HEK293 (cell line): ENCODE results near the gene SLC39A3.
A peak's percentile ranks its signal among the peaks of the same experiment; 100 is the strongest.

Experiments
- CTCF ChIA-PET: fragments of 350-600 bp; formaldehyde crosslinking; extraction: SDS; loops from one replicate; lab custom pipeline; 2021; ENCODE audit warnings: antibody characterized with exemption; lab: Yijun Ruan, JAX
- POLR2A ChIA-PET: fragments of 300-600 bp; formaldehyde crosslinking; extraction: SDS; loops from one replicate; lab custom pipeline; 2020; ENCODE audit warnings: antibody characterized with exemption, inconsistent platforms; lab: Yijun Ruan, JAX
- H3K27ac ChIP-seq: fragments of 200-500 bp; sonication (Bioruptor generic); 2 replicates; pipeline ENCODE4 v1.5.1; 2014; ENCODE audit warnings: low read depth, low read length, control low read depth, inconsistent platforms; ENCODE audit errors: extremely low read depth
- H3K36me3 ChIP-seq, 2 experiments: fragments of 200-500 bp in 1 of 2; sonication (Bioruptor generic) in 1 of 2; 1 replicate in 1 of 2; 2 replicates in 1 of 2; pipeline ENCODE4 v1.5.1; 2014 to 2017; ENCODE audit warnings: inconsistent platforms in 2 of 2, low read length in 2 of 2; ENCODE audit not compliant: control insufficient read depth in 2 of 2, insufficient read depth in 1 of 2
- H3K4me1 ChIP-seq: fragments of 200-500 bp; sonication (Bioruptor generic); 2 replicates; pipeline ENCODE4 v1.5.1; 2014; ENCODE audit warnings: mild to moderate bottlenecking, low read length, inconsistent platforms; ENCODE audit not compliant: control insufficient read depth, insufficient read depth
- H3K4me3 ChIP-seq: 2 replicates; pipeline ENCODE4 v1.5.1; 2011; ENCODE audit warnings: low read depth, mild to moderate bottlenecking, control low read depth, low read length, moderate library complexity
- H3K9me3 ChIP-seq: fragments of 200-500 bp; sonication (Bioruptor generic); 2 replicates; pipeline ENCODE4 v1.5.1; 2014; ENCODE audit warnings: low read depth, low read length, inconsistent platforms; ENCODE audit not compliant: control insufficient read depth, insufficient read depth
- BCL11A ChIP-seq: fragments of 450-650 bp; formaldehyde crosslinking; IDR thresholded peaks from 2 replicates; pipeline ENCODE4 v1.5.1; 2016; ENCODE audit warnings: low read depth, missing biosample characterization, missing genetic modification characterization
- EGR2 ChIP-seq: fragments of 450-650 bp; formaldehyde crosslinking; IDR thresholded peaks from 2 replicates; pipeline ENCODE4 v1.5.1; 2016; ENCODE audit warnings: low read depth, missing biosample characterization, missing genetic modification characterization
- GLI4 ChIP-seq: fragments of 450-650 bp; formaldehyde crosslinking; IDR thresholded peaks from 2 replicates; pipeline ENCODE4 v1.5.1; 2016; ENCODE audit warnings: missing biosample characterization, missing genetic modification characterization
- HOXC10 ChIP-seq: sonication (generic); formaldehyde crosslinking; IDR thresholded peaks from 2 replicates; pipeline ENCODE4 v1.8.1; 2023; ENCODE audit warnings: mild to moderate bottlenecking, missing genetic modification reagents
- KLF16 ChIP-seq: fragments of 450-650 bp; formaldehyde crosslinking; IDR thresholded peaks from 2 replicates; pipeline ENCODE4 v1.5.1; 2017; ENCODE audit warnings: missing biosample characterization, missing genetic modification characterization
- SETDB1 ChIP-seq: IDR thresholded peaks from one replicate; pipeline ENCODE4 v1.6.1; 2017; ENCODE audit warnings: mild to moderate bottlenecking, low read length, moderate library complexity, mixed read lengths; ENCODE audit not compliant: insufficient read length
- YY1 ChIP-seq: fragments of 450-650 bp; formaldehyde crosslinking; IDR thresholded peaks from 2 replicates; pipeline ENCODE4 v1.5.1; 2018; ENCODE audit warnings: missing biosample characterization, missing genetic modification characterization
- ZBTB48 ChIP-seq: fragments of 450-650 bp; formaldehyde crosslinking; IDR thresholded peaks from 2 replicates; pipeline ENCODE4 v1.5.1; 2016; ENCODE audit warnings: missing biosample characterization, missing genetic modification characterization
- ZBTB8A ChIP-seq: fragments of 450-650 bp; formaldehyde crosslinking; IDR thresholded peaks from 2 replicates; pipeline ENCODE4 v1.5.1; 2016; ENCODE audit warnings: missing biosample characterization, missing genetic modification characterization
- ZFHX2 ChIP-seq: fragments of 450-650 bp; formaldehyde crosslinking; conservative IDR thresholded peaks from 2 replicates; pipeline ENCODE4 v1.5.1; 2016; ENCODE audit warnings: missing biosample characterization, missing genetic modification characterization
- ZFP69B ChIP-seq: fragments of 450-650 bp; formaldehyde crosslinking; IDR thresholded peaks from 2 replicates; pipeline ENCODE4 v1.5.1; 2016; ENCODE audit warnings: missing biosample characterization, missing genetic modification characterization
- ZIC2 ChIP-seq: fragments of 450-650 bp; formaldehyde crosslinking; IDR thresholded peaks from 2 replicates; pipeline ENCODE4 v1.5.1; 2016; ENCODE audit warnings: missing biosample characterization, missing genetic modification characterization
- ZNF10 ChIP-seq: fragments of 450-650 bp; formaldehyde crosslinking; IDR thresholded peaks from 2 replicates; pipeline ENCODE4 v1.5.1; 2017; ENCODE audit warnings: missing biosample characterization, missing genetic modification characterization
- ZNF16 ChIP-seq: fragments of 450-650 bp; formaldehyde crosslinking; IDR thresholded peaks from 2 replicates; pipeline ENCODE4 v1.5.1; 2016; ENCODE audit warnings: low read depth, missing biosample characterization, missing genetic modification characterization
- ZNF211 ChIP-seq: fragments of 450-650 bp; formaldehyde crosslinking; IDR thresholded peaks from 2 replicates; pipeline ENCODE4 v1.5.1; 2016; ENCODE audit warnings: low read depth, missing biosample characterization, missing genetic modification characterization
- ZNF266 ChIP-seq: fragments of 450-650 bp; formaldehyde crosslinking; IDR thresholded peaks from 2 replicates; pipeline ENCODE4 v1.5.1; 2016; ENCODE audit warnings: missing biosample characterization, missing genetic modification characterization, low read depth
- ZNF48 ChIP-seq: fragments of 450-650 bp; formaldehyde crosslinking; IDR thresholded peaks from 2 replicates; pipeline ENCODE4 v1.5.1; 2016; ENCODE audit warnings: missing biosample characterization, missing genetic modification characterization
- ZNF529 ChIP-seq: fragments of 450-650 bp; formaldehyde crosslinking; IDR thresholded peaks from 2 replicates; pipeline ENCODE4 v1.5.1; 2017; ENCODE audit warnings: missing genetic modification characterization, missing biosample characterization; ENCODE audit not compliant: insufficient replicate concordance
- ZNF747 ChIP-seq: fragments of 450-650 bp; formaldehyde crosslinking; IDR thresholded peaks from 2 replicates; pipeline ENCODE4 v1.5.1; 2016; ENCODE audit warnings: missing biosample characterization, missing genetic modification characterization
- ZNF76 ChIP-seq: fragments of 450-650 bp; formaldehyde crosslinking; IDR thresholded peaks from 2 replicates; pipeline ENCODE4; 2016; ENCODE audit warnings: low read depth, missing biosample characterization, missing genetic modification characterization, borderline replicate concordance
- ZNF785 ChIP-seq: fragments of 450-650 bp; formaldehyde crosslinking; IDR thresholded peaks from 2 replicates; pipeline ENCODE4 v1.5.1; 2016; ENCODE audit warnings: missing biosample characterization, missing genetic modification characterization
- ZNF843 ChIP-seq: fragments of 450-650 bp; formaldehyde crosslinking; IDR thresholded peaks from 2 replicates; pipeline ENCODE4 v1.5.1; 2016; ENCODE audit warnings: missing biosample characterization, missing genetic modification characterization
- ZSCAN30 ChIP-seq: fragments of 450-650 bp; IDR thresholded peaks from 2 replicates; pipeline ENCODE4 v1.5.1; 2018; ENCODE audit warnings: missing biosample characterization, mild to moderate bottlenecking, missing genetic modification characterization, moderate library complexity
- TF ChIP-seq, protein P1 (sequence below): fragments of 450-650 bp; formaldehyde crosslinking; IDR thresholded peaks from 2 replicates; pipeline ENCODE4 v1.5.1; 2016; ENCODE audit warnings: missing biosample characterization, missing genetic modification characterization
- TF ChIP-seq, protein P2 (sequence below): fragments of 450-650 bp; formaldehyde crosslinking; IDR thresholded peaks from 2 replicates; pipeline ENCODE4 v1.5.1; 2016; ENCODE audit warnings: missing biosample characterization, missing genetic modification characterization
- TF ChIP-seq, protein P3 (sequence below): fragments of 450-650 bp; formaldehyde crosslinking; IDR thresholded peaks from 2 replicates; pipeline ENCODE4 v1.5.1; 2016; ENCODE audit warnings: missing biosample characterization, missing genetic modification characterization

Gene SLC39A3

DNA sequence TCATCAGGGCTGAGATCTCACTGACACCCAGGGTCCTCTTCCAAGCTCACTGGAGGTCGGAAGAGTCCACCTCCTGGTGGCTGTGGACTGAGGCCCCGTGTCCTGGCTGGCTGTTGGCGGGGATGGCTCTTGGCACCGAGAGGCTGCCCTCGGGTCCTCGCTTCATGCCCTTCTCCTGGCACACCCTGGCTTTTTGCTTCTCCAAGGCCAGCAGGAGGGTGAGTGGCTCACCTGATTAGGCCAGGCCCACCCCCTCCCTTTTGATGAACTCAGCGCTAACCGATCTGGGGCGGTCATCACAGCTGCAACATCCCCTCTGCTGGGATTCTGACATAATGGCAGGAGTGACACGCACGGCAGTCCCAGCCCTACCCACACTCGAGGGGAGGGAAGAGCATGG is 4.4 kb downstream of the SLC39A3 start:
- no peaks in the 10 kb centered on the region for H3K4me1 ChIP-seq
- H3K27ac ChIP-seq: no peak overlapping the region
- H3K9me3 ChIP-seq: no peaks in the 10 kb centered on the region
- POLR2A ChIA-PET: interaction anchor here (0.8 kb wide), 1 partner anchor 50 kb away, joined by 3 read pairs; the partner anchor contains the start of gene THOP1
- TF ChIP-seq, protein P1, sequence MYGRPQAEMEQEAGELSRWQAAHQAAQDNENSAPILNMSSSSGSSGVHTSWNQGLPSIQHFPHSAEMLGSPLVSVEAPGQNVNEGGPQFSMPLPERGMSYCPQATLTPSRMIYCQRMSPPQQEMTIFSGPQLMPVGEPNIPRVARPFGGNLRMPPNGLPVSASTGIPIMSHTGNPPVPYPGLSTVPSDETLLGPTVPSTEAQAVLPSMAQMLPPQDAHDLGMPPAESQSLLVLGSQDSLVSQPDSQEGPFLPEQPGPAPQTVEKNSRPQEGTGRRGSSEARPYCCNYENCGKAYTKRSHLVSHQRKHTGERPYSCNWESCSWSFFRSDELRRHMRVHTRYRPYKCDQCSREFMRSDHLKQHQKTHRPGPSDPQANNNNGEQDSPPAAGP (tag by site-specific recombination): peak; percentile 92
- no peak for TF ChIP-seq ZNF529
- no peak for TF ChIP-seq KLF16 (tag by site-specific recombination)
- TF ChIP-seq ZNF843 (tag by site-specific recombination): no peak
- no peak for TF ChIP-seq ZNF48
- TF ChIP-seq ZNF16 (tag by site-specific recombination): no peak
- peak; percentile 99 for TF ChIP-seq ZNF10 (tag by site-specific recombination)
- TF ChIP-seq HOXC10 (CRISPR knock-in tag): no peak
- no peak for TF ChIP-seq ZNF211
- H3K36me3 ChIP-seq: peaks cover 0 to 51% of the 10 kb centered on the region in 2 experiments; a peak in 2 of 3 replicates
- CTCF ChIA-PET: interaction anchor here (1.4 kb wide), 1 partner anchor 14 kb away, joined by 6 read pairs; no protein-coding TSS in a partner anchor
- H3K4me3 ChIP-seq: no peak overlapping the region

DNA sequence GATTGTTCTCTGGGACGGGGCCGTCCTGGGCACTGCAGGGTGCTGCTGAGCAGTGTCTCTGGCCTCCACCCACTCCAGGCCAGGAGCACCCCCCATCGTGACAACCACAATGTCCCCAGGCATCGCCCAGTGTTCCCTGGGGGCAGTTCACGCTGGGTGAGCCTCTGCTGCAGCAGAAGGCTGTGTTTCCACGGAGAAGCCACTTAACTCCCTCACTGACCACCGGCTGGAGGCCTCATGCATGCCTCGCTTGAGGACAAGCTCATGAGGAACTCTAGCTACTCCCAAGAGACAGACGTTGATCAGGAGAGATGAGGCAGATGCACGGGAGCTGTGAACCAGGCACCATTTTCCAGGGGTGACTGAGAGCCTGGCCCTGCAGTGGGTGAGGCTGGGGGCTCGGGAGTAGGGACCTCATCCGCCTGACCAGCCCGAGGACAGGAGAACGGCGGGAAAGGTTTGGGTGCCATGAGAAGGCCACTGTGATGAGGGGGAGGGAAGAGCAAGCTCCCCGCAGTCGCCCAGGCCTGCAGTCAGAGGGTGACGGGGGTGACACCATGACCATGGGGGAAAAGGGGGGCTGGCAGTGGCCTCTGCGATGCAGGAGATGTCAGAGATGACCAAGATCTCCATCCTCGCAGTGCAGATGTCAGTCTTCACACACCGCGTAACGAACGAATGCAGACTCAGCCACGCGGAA is 5.1 kb downstream of the SLC39A3 start:
- Histone ChIP-seq H3K36me3 (peaks cover 0 to 51% of the 10 kb centered on the region in 2 experiments; a peak in 2 of 3 replicates), H3K9me3 (no peaks in the 10 kb centered on the region), H3K4me3 (no peak overlapping the region), H3K27ac (no peak overlapping the region), H3K4me1 (no peaks in the 10 kb centered on the region)
- POLR2A ChIA-PET: interaction anchor here (0.5 to 0.8 kb wide), 2 partner anchors 51 to 715 kb away, joined by 3 to 7 read pairs; partner anchors contain the start of gene THOP1
- TF ChIP-seq ZNF76 (tag by site-specific recombination): no peak
- TF ChIP-seq ZIC2: peak; percentile 93
- TF ChIP-seq KLF16 (tag by site-specific recombination): no peak
- CTCF ChIA-PET: interaction anchor here (1.4 kb wide), 1 partner anchor 15 kb away, joined by 6 read pairs; no protein-coding TSS in a partner anchor

DNA sequence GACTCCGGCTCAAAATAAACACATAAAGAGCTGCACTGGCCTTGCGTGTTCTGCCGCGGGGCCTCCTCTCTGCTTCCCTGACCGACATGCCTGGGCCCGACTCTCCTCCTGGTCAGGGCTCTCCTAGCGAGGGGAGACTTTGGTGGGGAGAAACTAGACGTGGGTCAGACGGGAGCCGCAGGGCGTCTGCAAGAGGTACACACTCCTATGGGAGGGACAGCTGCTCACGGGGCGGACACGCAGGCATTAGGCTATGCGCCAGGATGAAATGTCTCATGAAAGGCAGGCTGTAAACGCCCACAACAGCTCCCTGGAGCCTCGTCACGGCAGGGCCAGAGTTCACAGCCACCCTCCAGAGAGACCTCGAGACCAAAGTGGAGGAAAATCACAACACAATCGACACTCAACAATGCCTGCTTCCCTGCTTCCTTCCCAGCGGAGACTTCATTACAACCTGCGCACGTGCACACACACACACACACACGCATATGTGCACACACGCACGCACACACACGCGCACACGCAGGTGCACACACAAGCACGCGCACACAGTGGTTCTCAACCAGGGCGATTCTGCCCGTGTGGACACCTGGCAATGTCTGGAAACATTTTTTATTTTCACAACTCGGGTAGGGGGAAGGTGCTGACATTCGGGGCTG is 5.8 kb downstream of the SLC39A3 start:
- Histone ChIP-seq H3K4me1 (no peaks in the 10 kb centered on the region), H3K9me3 (no peaks in the 10 kb centered on the region), H3K36me3 (peaks cover 0 to 51% of the 10 kb centered on the region in 2 experiments; a peak in 2 of 3 replicates), H3K27ac (no peak overlapping the region; the same call in 1 of the 2 replicates), H3K4me3 (no peak overlapping the region)
- ChIA-PET POLR2A (interaction anchor here (0.5 to 0.6 kb wide), 2 partner anchors 33 to 714 kb away, joined by 6 to 7 read pairs; no protein-coding TSS in a partner anchor), CTCF (interaction anchor here (0.6 to 1.4 kb wide), 2 partner anchors 16 to 379 kb away, joined by 6 read pairs; no protein-coding TSS in a partner anchor)
- TF ChIP-seq ZSCAN30: no peak
- TF ChIP-seq, protein P2, sequence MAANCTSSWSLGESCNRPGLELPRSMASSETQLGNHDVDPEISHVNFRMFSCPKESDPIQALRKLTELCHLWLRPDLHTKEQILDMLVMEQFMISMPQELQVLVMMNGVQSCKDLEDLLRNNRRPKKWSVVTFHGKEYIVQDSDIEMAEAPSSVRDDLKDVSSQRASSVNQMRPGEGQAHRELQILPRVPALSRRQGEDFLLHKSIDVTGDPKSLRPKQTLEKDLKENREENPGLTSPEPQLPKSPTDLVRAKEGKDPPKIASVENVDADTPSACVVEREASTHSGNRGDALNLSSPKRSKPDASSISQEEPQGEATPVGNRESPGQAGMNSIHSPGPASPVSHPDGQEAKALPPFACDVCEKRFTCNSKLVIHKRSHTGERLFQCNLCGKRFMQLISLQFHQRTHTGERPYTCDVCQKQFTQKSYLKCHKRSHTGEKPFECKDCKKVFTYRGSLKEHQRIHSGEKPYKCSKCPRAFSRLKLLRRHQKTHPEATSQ (tag by site-specific recombination): 0 out of 2 replicates have a peak, but pooled peaks have one; percentile 16
- TF ChIP-seq SETDB1: no peak
- TF ChIP-seq BCL11A (tag by site-specific recombination): no peak
- no peak for TF ChIP-seq YY1 (tag by site-specific recombination)
- TF ChIP-seq GLI4 (tag by site-specific recombination): no peak
- TF ChIP-seq, protein P3, sequence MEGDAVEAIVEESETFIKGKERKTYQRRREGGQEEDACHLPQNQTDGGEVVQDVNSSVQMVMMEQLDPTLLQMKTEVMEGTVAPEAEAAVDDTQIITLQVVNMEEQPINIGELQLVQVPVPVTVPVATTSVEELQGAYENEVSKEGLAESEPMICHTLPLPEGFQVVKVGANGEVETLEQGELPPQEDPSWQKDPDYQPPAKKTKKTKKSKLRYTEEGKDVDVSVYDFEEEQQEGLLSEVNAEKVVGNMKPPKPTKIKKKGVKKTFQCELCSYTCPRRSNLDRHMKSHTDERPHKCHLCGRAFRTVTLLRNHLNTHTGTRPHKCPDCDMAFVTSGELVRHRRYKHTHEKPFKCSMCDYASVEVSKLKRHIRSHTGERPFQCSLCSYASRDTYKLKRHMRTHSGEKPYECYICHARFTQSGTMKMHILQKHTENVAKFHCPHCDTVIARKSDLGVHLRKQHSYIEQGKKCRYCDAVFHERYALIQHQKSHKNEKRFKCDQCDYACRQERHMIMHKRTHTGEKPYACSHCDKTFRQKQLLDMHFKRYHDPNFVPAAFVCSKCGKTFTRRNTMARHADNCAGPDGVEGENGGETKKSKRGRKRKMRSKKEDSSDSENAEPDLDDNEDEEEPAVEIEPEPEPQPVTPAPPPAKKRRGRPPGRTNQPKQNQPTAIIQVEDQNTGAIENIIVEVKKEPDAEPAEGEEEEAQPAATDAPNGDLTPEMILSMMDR: no peak
- TF ChIP-seq ZBTB8A (tag by site-specific recombination): peak; percentile 58
- peak; percentile 65 for TF ChIP-seq ZFHX2 (tag by site-specific recombination)
- no peak for TF ChIP-seq ZNF747 (tag by site-specific recombination)
- no peak for TF ChIP-seq ZFP69B (tag by site-specific recombination)
- no peak for TF ChIP-seq ZNF785
- TF ChIP-seq ZNF266 (tag by site-specific recombination): no peak
- no peak for TF ChIP-seq ZBTB48
- peak; percentile 70; the same call in 1 of the 2 replicates for TF ChIP-seq EGR2 (tag by site-specific recombination)
